ENCODE data around the gene CFAP97D2. TPM values are rescaled to one million over a fixed set of nuclear protein-coding genes. Genes with fewer than 3 reads are reported as not detected.

Gene CFAP97D2
- total and polyA plus RNA-seq, 2 of the 13 experiments (the other 11 are each of a cell fraction or from before 2014, with no cell fraction given): not detected

- TF ChIP-seq TP53 (CRISPR knock-in tag; conservative IDR thresholded peaks at IDR 0.05): peak; percentile 60; the same call in 1 of the 2 replicates
- TF ChIP-seq SKI (IDR thresholded peaks at IDR 0.05; ENCODE audit: partially characterized antibody): no peak
- TF ChIP-seq IRX3 (CRISPR knock-in tag; IDR thresholded peaks at IDR 0.05; ENCODE audit: borderline replicate concordance, low read depth): peak; percentile 87
- no peak; the same call in 1 of the 2 replicates for TF ChIP-seq RXRB (CRISPR knock-in tag; IDR thresholded peaks at IDR 0.05; ENCODE audit: borderline replicate concordance)
- TF ChIP-seq ZNF350 (CRISPR knock-in tag; IDR thresholded peaks at IDR 0.05; ENCODE audit: borderline replicate concordance, low read depth): peak; percentile 41; the same call in 1 of the 2 replicates
- TF ChIP-seq TMF1 (CRISPR knock-in tag; IDR thresholded peaks at IDR 0.05; ENCODE audit: low read depth): peak; percentile 82
- TF ChIP-seq CC2D1A (CRISPR knock-in tag; IDR thresholded peaks at IDR 0.05): no peak
- peak; percentile 100 for TF ChIP-seq ZFY (CRISPR knock-in tag; IDR thresholded peaks at IDR 0.05)
- no peak for TF ChIP-seq SRSF9 (IDR thresholded peaks at IDR 0.05; ENCODE audit: borderline replicate concordance, insufficient read depth, low read depth, low read length, poor library complexity, severe bottlenecking)
- no peak for TF ChIP-seq CREB1 (IDR thresholded peaks at IDR 0.05)
- no peak for TF ChIP-seq CREB1 (CRISPR knock-in tag; IDR thresholded peaks at IDR 0.05)
- peak; percentile 19; the same call in 1 of the 2 replicates for TF ChIP-seq JUND (CRISPR knock-in tag; IDR thresholded peaks at IDR 0.05)
- TF ChIP-seq ZNF468 (CRISPR knock-in tag; IDR thresholded peaks at IDR 0.05): peak; percentile 65; the same call in 1 of the 2 replicates
- no peak for TF ChIP-seq CAMTA2 (CRISPR knock-in tag; IDR thresholded peaks at IDR 0.05; ENCODE audit: borderline replicate concordance)
- TF ChIP-seq TFAP4 (IDR thresholded peaks at IDR 0.05; ENCODE audit: borderline replicate concordance, low read depth): peak; percentile 49; the same call in 1 of the 2 replicates
- no peak for TF ChIP-seq STAG1 (CRISPR knock-in tag; IDR thresholded peaks at IDR 0.05)
- TF ChIP-seq ATF2 (CRISPR knock-in tag; IDR thresholded peaks at IDR 0.05): peak; percentile 47; the same call in 1 of the 2 replicates
- TF ChIP-seq SMARCC2 (IDR thresholded peaks at IDR 0.05): no peak
- no peak for TF ChIP-seq TBP (CRISPR knock-in tag; IDR thresholded peaks at IDR 0.05)
- TF ChIP-seq SETDB1 (CRISPR knock-in tag; IDR thresholded peaks at IDR 0.05; ENCODE audit: borderline replicate concordance): peak; percentile 95; the same call in 1 of the 2 replicates
- no peak for TF ChIP-seq ZNF530 (CRISPR knock-in tag; IDR thresholded peaks at IDR 0.05; ENCODE audit: low read depth)
- TF ChIP-seq SRSF4 (IDR thresholded peaks at IDR 0.05; ENCODE audit: low read depth, low read length, poor library complexity, severe bottlenecking): no peak
- TF ChIP-seq SIX4 (CRISPR knock-in tag; IDR thresholded peaks at IDR 0.05): 0 out of 2 replicates have a peak, but pooled peaks have one; percentile 27
These were observed 55.8 kb downstream of the CFAP97D2 start, which contains the start of gene CDC16 (continued) for GRCh38 chr13:114234645-114235421.

All from HepG2 (cell line).